Stimulated activated naive CD4-positive, alpha-beta T cell (primary cell): ENCODE data around the gene HIVEP2.
A peak's percentile ranks its signal among the peaks of the same experiment; 100 is the strongest.

Experiments used
- DNase-seq, 6 experiments: peaks; one replicate each; lab custom pipeline; 2025; lab: John Stamatoyannopoulos, UW

Gene HIVEP2

GRCh38 chr6:142732790-142733189, 212.2 kb downstream of the HIVEP2 start:
- DNase-seq = peak in 4 of 6 experiments; percentile 2 to 40 (median 14)

GRCh38 chr6:142731611-142732010, 213.4 kb downstream of the HIVEP2 start:
- no peak for DNase-seq

GRCh38 chr6:142729618-142730017, 215.4 kb downstream of the HIVEP2 start:
- DNase-seq = no peak

- peak in 1 of 6 experiments; percentile 25 for DNase-seq
Observed at GRCh38 chr6:142728910-142729481, 216.0 kb downstream of the HIVEP2 start.

- no peak for DNase-seq
Observed at GRCh38 chr6:142728364-142728763, 216.6 kb downstream of the HIVEP2 start.

GRCh38 chr6:142726616-142727015, 218.4 kb downstream of the HIVEP2 start:
- no peak for DNase-seq

- DNase-seq = no peak
Observed at GRCh38 chr6:142725024-142725770, 219.8 kb downstream of the HIVEP2 start.

- DNase-seq = no peak
Observed at GRCh38 chr6:142722841-142723240, 222.1 kb downstream of the HIVEP2 start.

GRCh38 chr6:142722012-142722411, 223.0 kb downstream of the HIVEP2 start:
- DNase-seq = no peak

- no peak for DNase-seq
Observed at GRCh38 chr6:142721215-142721920, 223.6 kb downstream of the HIVEP2 start.

- no peak for DNase-seq
Observed at GRCh38 chr6:142718667-142719191, 226.2 kb downstream of the HIVEP2 start.

GRCh38 chr6:142716097-142716496, 228.9 kb downstream of the HIVEP2 start:
- no peak for DNase-seq

- no peak for DNase-seq
Observed at GRCh38 chr6:142714951-142715785, 229.8 kb downstream of the HIVEP2 start.

GRCh38 chr6:142713959-142714358, 231.0 kb downstream of the HIVEP2 start:
- no peak for DNase-seq

GRCh38 chr6:142712231-142712630, 232.7 kb downstream of the HIVEP2 start:
- no peak for DNase-seq

- DNase-seq = no peak
Observed at GRCh38 chr6:142708651-142709050, 236.3 kb downstream of the HIVEP2 start.

- DNase-seq = no peak
Observed at GRCh38 chr6:142707255-142707654, 237.7 kb downstream of the HIVEP2 start.

- no peak for DNase-seq
Observed at GRCh38 chr6:142706210-142706609, 238.8 kb downstream of the HIVEP2 start.

- DNase-seq = no peak
Observed at GRCh38 chr6:142705054-142705453, 239.9 kb downstream of the HIVEP2 start.

- no peak for DNase-seq
Observed at GRCh38 chr6:142702501-142703460, 242.2 kb downstream of the HIVEP2 start.
